Measurements from ENCODE around the gene SDR39U1. TPM values are rescaled to one million over a fixed set of nuclear protein-coding genes. Genes with fewer than 3 reads are reported as not detected.

SDR39U1 gene
- polyA plus RNA-seq, 1 donor from 2014 or later, result 142 TPM

- no peaks in the 10 kb centered on the region for H3F3A ChIP-seq (ENCODE audit: insufficient read depth, low read length, poor library complexity, severe bottlenecking)
- H3K9me3 ChIP-seq (ENCODE audit: low read length), result no peaks in the 10 kb centered on the region
- H3K4me2 ChIP-seq (ENCODE audit: low read length), result no peak overlapping the region
- H3K9me2 ChIP-seq (ENCODE audit: insufficient read depth, low read length), result no peaks in the 10 kb centered on the region
- peaks cover 6% of the 10 kb centered on the region for H3K79me2 ChIP-seq (replicated peaks; ENCODE audit: insufficient read depth, low read length)
- peaks cover 5% of the 10 kb centered on the region for H3K36me3 ChIP-seq (ENCODE audit: insufficient read depth, low read length)
- H3K27me3 ChIP-seq (ENCODE audit: insufficient read depth, low read depth, low read length), result no peaks in the 10 kb centered on the region
- no peak for TF ChIP-seq MXI1 (conservative IDR thresholded peaks at IDR 0.05; ENCODE audit: poor library complexity, severe bottlenecking)
- no peak for TF ChIP-seq TAF1 (IDR thresholded peaks at IDR 0.05; ENCODE audit: low read depth)
- no peak for TF ChIP-seq POLR2AphosphoS5 (IDR thresholded peaks at IDR 0.05)
- no peaks in the 10 kb centered on the region for H4K20me1 ChIP-seq (ENCODE audit: insufficient read depth)
- H3K4me3 ChIP-seq (ENCODE audit: low read length), result peak overlapping the region; percentile 70
- no peak overlapping the region for H3K27ac ChIP-seq (ENCODE audit: low read length)
- no peak overlapping the region for H2AFZ ChIP-seq (ENCODE audit: low read depth, low read length)
- no peak overlapping the region for H3K9ac ChIP-seq (ENCODE audit: low read length)
These were observed 2.6 kb downstream of the SDR39U1 start for GRCh38 chr14:24439830-24440605.

- TF ChIP-seq TAF1 (IDR thresholded peaks at IDR 0.05; ENCODE audit: low read depth) (no peak), RAD21 (conservative IDR thresholded peaks at IDR 0.05) (no peak), POLR2AphosphoS5 (IDR thresholded peaks at IDR 0.05) (no peak), REST (IDR thresholded peaks at IDR 0.05; ENCODE audit: borderline replicate concordance) (no peak), SMC3 (conservative IDR thresholded peaks at IDR 0.05; ENCODE audit: poor library complexity) (no peak), EP300 (conservative IDR thresholded peaks at IDR 0.05; ENCODE audit: poor library complexity, severe bottlenecking) (no peak), CTCF (IDR thresholded peaks at IDR 0.05; ENCODE audit: poor library complexity, severe bottlenecking) (no peak), MXI1 (conservative IDR thresholded peaks at IDR 0.05; ENCODE audit: poor library complexity, severe bottlenecking) (no peak), EZH2 (IDR thresholded peaks at IDR 0.05; ENCODE audit: borderline replicate concordance, insufficient read depth, low read length, poor library complexity, severe bottlenecking) (no peak)
- Histone ChIP-seq H3K4me3 (ENCODE audit: low read length) (no peak overlapping the region), H3K9ac (ENCODE audit: low read length) (no peak overlapping the region), H3K27ac (ENCODE audit: low read length) (no peak overlapping the region), H3K36me3 (ENCODE audit: insufficient read depth, low read length) (peaks cover 5% of the 10 kb centered on the region), H4K20me1 (ENCODE audit: insufficient read depth) (no peaks in the 10 kb centered on the region), H3K9me2 (ENCODE audit: insufficient read depth, low read length) (no peaks in the 10 kb centered on the region), H3K79me2 (replicated peaks; ENCODE audit: insufficient read depth, low read length) (peaks cover 6% of the 10 kb centered on the region), H2AFZ (ENCODE audit: low read depth, low read length) (no peak overlapping the region), H3K4me2 (ENCODE audit: low read length) (no peak overlapping the region), H3K9me3 (ENCODE audit: low read length) (no peaks in the 10 kb centered on the region), H3K27me3 (ENCODE audit: insufficient read depth, low read depth, low read length) (no peaks in the 10 kb centered on the region), H3F3A (ENCODE audit: insufficient read depth, low read length, poor library complexity, severe bottlenecking) (no peaks in the 10 kb centered on the region)
These were observed 3.3 kb downstream of the SDR39U1 start for GRCh38 chr14:24439257-24439656.

All from neural cell (in vitro differentiated cells).